Measurements from ENCODE around the gene MYL10.

- TF ChIP-seq EZH2 (IDR thresholded peaks at IDR 0.05; ENCODE audit: borderline replicate concordance, low read depth, low read length, poor library complexity, severe bottlenecking) = no peak
- TF ChIP-seq CTCF (conservative IDR thresholded peaks at IDR 0.05; ENCODE audit: low read depth, low read length) = no peak
Measured at GRCh38 chr7:101630591-101630990, 1.5 kb upstream of the MYL10 start.

All from A673 (cell line).